OCI-LY3 (cell line): ENCODE data around the gene GPR84.

Source experiments
- EZH2phosphoT487 ChIP-seq: fragments of 200-600 bp; shearing (Covaris generic); IDR thresholded peaks from 2 replicates; pipeline ENCODE4 v1.6.1; 2018; ENCODE audit warnings: antibody characterized with exemption, mixed run types, low read depth
- TF ChIP-seq, protein P1 (sequence below): fragments of 200-600, 300-600 bp; sonication (generic); IDR thresholded peaks from 2 replicates; pipeline ENCODE4 v1.5.1; 2014; ENCODE audit warnings: antibody characterized with exemption, low read length, low read depth

DNA sequence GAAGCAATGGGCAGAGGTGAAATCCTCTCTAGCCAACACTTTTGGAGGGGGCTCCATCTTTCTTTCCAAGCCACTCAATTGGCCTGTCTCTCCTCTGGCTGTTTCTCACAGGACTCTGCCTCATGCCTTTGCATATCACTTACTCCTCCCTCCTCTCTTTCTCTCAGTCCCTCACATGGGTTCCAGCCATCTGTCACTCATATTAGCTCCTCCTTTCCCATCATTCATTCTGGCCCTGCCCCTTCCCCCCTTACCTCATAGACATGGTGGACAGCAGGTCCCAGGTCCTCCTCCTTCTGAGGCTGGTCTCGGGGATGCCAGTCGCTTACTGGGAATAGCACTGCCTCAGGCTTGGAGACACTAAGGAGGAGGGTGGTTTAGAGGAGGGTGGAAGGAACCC lies 36.8 kb upstream of the GPR84 start:
- TF ChIP-seq, protein P1, sequence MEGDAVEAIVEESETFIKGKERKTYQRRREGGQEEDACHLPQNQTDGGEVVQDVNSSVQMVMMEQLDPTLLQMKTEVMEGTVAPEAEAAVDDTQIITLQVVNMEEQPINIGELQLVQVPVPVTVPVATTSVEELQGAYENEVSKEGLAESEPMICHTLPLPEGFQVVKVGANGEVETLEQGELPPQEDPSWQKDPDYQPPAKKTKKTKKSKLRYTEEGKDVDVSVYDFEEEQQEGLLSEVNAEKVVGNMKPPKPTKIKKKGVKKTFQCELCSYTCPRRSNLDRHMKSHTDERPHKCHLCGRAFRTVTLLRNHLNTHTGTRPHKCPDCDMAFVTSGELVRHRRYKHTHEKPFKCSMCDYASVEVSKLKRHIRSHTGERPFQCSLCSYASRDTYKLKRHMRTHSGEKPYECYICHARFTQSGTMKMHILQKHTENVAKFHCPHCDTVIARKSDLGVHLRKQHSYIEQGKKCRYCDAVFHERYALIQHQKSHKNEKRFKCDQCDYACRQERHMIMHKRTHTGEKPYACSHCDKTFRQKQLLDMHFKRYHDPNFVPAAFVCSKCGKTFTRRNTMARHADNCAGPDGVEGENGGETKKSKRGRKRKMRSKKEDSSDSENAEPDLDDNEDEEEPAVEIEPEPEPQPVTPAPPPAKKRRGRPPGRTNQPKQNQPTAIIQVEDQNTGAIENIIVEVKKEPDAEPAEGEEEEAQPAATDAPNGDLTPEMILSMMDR, result no peak
- TF ChIP-seq EZH2phosphoT487, result no peak
